ENCODE data around the gene HTR3B. TPM values are rescaled to one million over a fixed set of nuclear protein-coding genes. Genes with fewer than 3 reads are reported as not detected.

HTR3B gene
- total and polyA plus RNA-seq, 10 of the 15 experiments (the other 5 are each of a cell fraction or from before 2014, with no cell fraction given) = not detected

DNA sequence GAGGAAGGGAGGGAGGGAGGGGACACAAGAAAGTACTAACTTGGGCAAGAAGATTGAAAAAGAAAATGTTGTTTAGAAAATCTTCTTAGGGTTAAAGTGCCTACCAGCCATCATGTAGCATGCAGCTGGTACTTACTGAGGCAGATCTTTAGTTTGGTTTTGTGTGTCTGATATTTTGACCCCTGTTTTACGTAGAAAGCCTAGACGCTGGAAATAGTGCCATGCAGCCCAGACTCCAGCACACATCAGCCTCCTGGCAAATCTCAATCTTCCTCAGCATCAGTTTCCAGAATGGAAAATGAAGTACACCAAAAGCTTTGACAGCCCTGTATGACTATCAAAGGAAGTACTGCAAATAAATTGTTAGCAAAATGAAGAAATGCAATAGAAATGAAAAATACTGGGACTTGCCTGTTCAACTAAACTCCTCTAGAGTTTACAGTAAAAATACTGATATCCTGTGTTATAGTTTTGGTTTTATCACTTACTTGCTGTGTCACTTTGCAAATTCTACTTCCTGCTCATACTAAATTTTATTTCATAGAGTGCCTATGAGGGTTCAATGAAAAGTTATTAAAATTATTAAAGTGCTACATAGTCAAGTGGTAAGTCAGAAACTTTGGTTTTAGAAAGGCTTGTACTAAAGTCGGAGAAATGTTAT, 36.6 kb upstream of the HTR3B start:
- Histone ChIP-seq H3K4me1 (ENCODE audit: control insufficient read depth, insufficient read depth, low read length) (peaks cover 4% of the 10 kb centered on the region; the same call in 1 of the 2 replicates), H4K20me1 (ENCODE audit: control insufficient read depth, insufficient read depth) (no peaks in the 10 kb centered on the region), H3K4me2 (ENCODE audit: control insufficient read depth, insufficient read depth) (no peak overlapping the region), H3K27ac (ENCODE audit: control insufficient read depth, insufficient read depth) (no peak overlapping the region), H2AFZ (ENCODE audit: control insufficient read depth, low read depth, low read length) (no peak overlapping the region), H3K4me3 (no peak overlapping the region), H3K9ac (ENCODE audit: control insufficient read depth, insufficient read depth, low read length) (no peak overlapping the region), H3K36me3 (ENCODE audit: control insufficient read depth in 2 of 2, insufficient read depth in 2 of 2, low read length in 1 of 2) (no peaks in the 10 kb centered on the region; a peak in 1 of 4 replicates), H3K9me3 (replicated peaks; ENCODE audit: control insufficient read depth, insufficient read depth, low read length) (no peaks in the 10 kb centered on the region), H3K27me3 (replicated peaks in 1 of 2; ENCODE audit: control insufficient read depth in 2 of 2, insufficient read depth in 2 of 2, low read length in 1 of 2) (no peaks in the 10 kb centered on the region), H3K79me2 (ENCODE audit: control insufficient read depth, insufficient read depth, low read length) (peaks cover 7% of the 10 kb centered on the region)
- DNase-seq (ENCODE audit: low read depth, low spot score) (no peak), FAIRE-seq (no peak), ATAC-seq (no peak)
- CTCF ChIA-PET = no interaction called here
- in situ Hi-C loops (cut with MboI) = no loop called here
- 98% methylated on average over 3 of the region's 3 CpGs for WGBS (ENCODE audit: insufficient coverage, insufficient replicate concordance, low lambda C conversion rate, missing lambda C conversion rate)
- intact Hi-C loops (cut with micrococcal nuclease; ENCODE audit: unreplicated experiment) = no loop called here
- POLR2A ChIA-PET = no interaction called here
- no TSS peak for BruUV-seq (replicated peaks)
- SMC1A ChIA-PET (ENCODE audit: uncharacterized antibody, unreplicated experiment) = no interaction called here
- no peak for TF ChIP-seq TCF7 (IDR thresholded peaks at IDR 0.05; ENCODE audit: borderline replicate concordance)
- TF ChIP-seq, protein P1, sequence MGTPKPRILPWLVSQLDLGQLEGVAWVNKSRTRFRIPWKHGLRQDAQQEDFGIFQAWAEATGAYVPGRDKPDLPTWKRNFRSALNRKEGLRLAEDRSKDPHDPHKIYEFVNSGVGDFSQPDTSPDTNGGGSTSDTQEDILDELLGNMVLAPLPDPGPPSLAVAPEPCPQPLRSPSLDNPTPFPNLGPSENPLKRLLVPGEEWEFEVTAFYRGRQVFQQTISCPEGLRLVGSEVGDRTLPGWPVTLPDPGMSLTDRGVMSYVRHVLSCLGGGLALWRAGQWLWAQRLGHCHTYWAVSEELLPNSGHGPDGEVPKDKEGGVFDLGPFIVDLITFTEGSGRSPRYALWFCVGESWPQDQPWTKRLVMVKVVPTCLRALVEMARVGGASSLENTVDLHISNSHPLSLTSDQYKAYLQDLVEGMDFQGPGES (IDR thresholded peaks at IDR 0.05) = no peak
- TF ChIP-seq RAD21 (IDR thresholded peaks at IDR 0.05; ENCODE audit: insufficient read depth, low read depth, low read length) = no peak
- TF ChIP-seq NFYB (IDR thresholded peaks at IDR 0.05; ENCODE audit: insufficient read depth, low read depth, low read length) = no peak
- TF ChIP-seq, protein P2, sequence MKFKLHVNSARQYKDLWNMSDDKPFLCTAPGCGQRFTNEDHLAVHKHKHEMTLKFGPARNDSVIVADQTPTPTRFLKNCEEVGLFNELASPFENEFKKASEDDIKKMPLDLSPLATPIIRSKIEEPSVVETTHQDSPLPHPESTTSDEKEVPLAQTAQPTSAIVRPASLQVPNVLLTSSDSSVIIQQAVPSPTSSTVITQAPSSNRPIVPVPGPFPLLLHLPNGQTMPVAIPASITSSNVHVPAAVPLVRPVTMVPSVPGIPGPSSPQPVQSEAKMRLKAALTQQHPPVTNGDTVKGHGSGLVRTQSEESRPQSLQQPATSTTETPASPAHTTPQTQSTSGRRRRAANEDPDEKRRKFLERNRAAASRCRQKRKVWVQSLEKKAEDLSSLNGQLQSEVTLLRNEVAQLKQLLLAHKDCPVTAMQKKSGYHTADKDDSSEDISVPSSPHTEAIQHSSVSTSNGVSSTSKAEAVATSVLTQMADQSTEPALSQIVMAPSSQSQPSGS (IDR thresholded peaks at IDR 0.05; ENCODE audit: low read length) = no peak
- TF ChIP-seq ZNF622 (IDR thresholded peaks at IDR 0.05) = no peak
- RAD21 ChIA-PET (ENCODE audit: unreplicated experiment) = no interaction called here

All from GM12878 (cell line).